GM21528 (cell line): ENCODE results near the gene REXO1.
"Not testable (repeated sequence)": the region's sequence is repeated elsewhere in the genome, so short reads cannot be mapped to it uniquely, and the experiment has no call there.

ENCODE experiments used
- ATAC-seq: cut with Tn5 transposase; IDR thresholded peaks from one replicate; pipeline ENCODE4 v1.9.1; 2021; ENCODE audit warnings: mild to moderate bottlenecking, moderate library complexity; ENCODE audit not compliant: unreplicated experiment, low FRiP score

REXO1 gene

DNA sequence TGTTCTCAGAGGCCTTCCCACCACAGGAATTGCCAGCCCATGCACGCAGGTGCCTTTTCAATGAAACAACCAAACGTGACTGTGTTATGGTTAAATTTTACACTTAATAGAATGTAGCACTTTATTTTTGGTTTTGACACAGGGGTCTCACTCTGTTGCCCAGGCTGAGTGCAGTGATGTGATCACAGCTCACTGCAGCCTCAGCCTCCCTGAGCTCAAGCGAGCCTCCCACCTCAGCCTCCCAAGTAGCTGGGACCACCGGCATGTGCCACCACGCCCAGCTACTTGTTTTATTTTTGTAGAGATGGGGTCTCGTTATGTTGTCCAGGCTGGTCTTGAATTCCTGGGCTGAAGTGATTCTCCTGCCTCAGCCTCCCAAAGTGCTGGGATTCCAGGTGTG is 43.4 kb downstream of the REXO1 start:
- no peak for ATAC-seq

DNA sequence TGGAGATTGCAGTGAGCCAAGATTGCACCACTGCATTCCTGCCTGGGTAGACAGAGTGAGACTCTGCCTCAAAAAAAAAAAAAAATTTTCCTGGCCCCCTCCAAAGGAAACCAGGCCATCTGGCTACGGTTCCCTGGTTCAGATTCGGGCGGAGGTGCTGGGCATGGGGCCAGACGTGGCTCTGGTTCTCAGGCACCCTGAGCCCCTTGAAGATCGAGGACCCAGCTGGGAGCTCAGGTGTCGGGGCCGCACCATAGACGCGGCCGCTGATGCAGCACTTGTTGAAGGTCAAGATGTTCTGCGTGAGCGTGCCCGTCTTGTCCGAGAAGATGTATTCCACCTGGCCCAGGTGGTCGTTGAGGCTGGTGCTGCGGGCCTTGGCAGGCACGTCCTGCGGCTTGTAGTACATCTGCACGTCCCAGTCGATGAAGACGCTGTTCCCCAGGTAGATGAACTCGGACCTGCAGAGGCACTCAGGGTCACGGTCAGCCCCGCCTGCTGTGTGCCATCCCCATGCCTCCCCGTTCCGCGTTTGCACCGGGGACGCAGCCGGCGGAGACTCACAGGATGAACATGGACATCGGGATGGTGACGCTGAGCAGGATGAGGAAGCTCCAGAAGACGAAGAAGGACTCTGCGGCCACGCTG is 48.5 kb downstream of the REXO1 start:
- no peak for ATAC-seq

DNA sequence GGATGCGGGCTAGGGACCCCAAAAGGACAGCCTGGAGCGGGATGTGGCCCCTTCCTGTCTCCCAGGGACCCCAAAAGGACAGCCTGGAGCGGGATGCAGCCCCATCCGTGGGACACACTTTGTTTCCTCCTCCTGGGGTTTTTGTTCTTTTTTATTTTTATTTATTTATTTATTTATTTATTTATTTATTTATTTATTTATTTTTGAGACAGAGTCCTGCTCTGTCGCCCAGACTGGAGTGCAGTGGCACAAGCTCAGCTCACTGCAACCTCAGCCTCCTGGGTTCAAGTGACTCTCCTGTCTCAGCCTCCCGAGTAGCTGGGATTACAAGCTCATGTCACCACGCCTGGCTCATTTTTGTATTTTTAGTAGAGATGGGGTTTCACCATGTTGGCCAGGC is 51.0 kb downstream of the REXO1 start:
- ATAC-seq: not testable (repeated sequence)

DNA sequence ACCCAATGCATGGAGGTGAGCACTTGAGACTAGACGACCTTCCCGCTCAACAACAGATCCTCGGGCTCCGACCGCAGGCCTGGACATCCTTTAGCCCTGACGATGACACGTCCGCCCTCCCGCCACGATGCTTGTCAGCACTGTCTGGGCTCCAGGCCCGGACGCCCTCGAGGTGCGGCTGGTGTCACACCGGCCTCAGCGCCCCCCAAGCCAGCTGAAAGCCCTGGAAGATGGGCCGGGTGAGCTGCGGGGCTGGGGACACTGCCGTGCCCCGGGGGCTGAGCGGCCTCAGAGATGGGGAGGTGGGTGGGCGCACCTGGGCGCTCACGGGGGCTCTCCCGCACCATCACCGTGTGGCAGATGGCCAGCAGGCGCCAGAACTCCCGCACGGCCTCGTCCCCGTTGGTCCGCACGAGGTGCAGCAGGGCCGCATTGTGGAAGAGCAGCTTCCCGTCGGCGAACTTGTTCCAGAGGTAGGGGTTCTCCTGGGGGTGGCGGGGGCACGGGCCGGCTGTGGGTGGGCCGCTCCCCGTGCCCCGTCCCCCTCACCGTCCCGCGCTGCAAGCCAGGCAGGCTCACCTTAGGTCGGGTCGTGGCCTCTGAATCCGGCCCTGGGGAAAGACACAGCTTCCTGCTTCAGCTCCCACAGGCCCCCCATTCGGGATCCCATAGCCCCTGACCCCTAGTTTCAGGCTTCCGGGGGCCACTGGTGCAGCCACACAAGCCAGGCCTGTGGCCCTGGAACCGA is 51.7 kb downstream of the REXO1 start:
- ATAC-seq: no peak

DNA sequence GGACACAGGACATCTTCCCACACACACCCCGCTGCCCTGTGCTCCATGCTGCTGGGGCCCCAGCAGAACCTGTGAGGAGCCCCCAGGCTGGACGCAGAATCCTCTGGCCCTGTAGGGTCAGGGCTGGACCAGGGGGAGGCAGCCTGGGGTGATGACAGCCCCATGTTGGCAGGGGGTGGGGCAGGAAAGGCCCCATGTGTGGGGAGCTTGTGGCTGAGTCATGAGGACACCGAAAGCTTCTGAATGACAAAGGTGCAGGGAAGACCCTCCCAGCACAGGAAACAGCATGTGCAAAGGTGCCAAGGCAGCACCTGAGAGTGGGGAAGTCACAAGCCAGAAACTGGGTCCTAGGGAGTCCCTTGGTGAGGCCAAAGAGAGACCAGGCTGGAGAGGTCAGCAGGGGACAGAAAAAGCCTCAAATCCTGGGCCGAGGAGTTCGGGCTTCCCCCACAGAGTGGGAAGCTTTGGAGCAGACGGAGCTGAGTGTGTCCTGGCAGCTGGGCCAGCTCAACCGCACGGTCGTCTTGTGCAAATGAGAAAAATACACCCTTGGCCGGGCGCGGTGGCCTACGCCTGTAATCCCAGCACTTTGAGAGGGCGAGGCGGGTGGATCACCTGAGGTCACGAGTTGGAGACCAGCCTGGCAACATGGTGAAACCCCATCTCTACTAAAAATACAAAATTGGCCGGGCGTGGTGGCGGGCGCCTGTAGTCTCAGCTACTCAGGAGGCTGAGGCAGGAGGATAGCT is 53.7 kb downstream of the REXO1 start:
- no peak for ATAC-seq

DNA sequence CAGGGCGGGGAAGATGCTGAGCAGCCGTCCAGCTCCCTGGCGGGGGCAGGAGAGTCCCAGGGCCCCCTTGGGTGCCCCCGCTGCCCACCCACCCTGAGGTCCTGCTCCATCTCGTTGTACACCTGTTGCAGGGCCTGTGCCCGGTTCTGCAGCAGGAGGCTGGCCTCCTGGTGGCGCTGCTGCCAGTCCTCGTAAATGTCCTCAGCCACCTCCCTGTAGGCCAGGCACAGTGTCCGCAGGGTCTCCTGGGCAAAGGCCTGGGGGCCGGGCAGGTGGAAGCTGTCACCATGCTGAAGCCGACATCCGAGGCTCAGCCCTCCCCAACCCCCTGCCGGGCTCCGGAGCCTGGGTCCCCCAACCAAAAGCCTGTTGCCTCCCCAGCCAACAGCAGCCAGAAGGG is 56.4 kb downstream of the REXO1 start:
- ATAC-seq: no peak

DNA sequence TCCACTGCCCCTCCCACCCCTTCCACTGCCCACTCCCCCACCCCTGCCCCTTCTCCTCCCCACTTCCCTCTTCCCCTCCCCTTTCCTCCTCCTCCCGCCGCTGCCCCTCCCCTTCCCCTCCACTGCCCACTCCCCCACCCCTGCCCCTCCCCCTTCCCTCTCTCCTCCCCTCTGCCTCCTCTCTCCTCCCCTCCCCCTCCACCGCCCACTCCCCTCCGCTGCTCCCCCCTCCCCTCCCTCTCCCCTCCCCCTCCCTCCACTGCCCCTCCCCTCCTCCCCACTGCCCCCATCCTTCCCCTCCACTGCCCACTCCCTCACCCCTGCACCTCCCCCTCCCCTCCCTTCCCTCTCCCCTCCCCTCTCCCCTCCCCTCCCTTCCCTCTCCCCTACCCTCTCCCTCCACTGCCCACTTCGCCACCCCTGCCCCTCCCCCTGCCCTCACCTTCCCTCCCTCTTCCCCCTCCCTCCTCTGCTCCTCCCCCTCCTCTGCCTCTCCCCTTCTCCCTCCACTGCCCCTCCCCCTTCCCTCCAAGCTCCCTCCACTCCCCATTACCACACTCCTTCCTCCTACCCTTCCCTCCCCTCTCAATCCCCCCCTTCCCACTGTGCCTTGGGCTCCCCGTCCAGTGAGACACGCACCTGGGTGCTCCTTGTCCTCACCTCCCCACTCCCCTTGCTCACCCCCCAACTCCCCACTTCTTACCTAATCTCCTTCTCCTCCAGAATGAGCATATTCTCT is 58.1 kb downstream of the REXO1 start:
- no peak for ATAC-seq

DNA sequence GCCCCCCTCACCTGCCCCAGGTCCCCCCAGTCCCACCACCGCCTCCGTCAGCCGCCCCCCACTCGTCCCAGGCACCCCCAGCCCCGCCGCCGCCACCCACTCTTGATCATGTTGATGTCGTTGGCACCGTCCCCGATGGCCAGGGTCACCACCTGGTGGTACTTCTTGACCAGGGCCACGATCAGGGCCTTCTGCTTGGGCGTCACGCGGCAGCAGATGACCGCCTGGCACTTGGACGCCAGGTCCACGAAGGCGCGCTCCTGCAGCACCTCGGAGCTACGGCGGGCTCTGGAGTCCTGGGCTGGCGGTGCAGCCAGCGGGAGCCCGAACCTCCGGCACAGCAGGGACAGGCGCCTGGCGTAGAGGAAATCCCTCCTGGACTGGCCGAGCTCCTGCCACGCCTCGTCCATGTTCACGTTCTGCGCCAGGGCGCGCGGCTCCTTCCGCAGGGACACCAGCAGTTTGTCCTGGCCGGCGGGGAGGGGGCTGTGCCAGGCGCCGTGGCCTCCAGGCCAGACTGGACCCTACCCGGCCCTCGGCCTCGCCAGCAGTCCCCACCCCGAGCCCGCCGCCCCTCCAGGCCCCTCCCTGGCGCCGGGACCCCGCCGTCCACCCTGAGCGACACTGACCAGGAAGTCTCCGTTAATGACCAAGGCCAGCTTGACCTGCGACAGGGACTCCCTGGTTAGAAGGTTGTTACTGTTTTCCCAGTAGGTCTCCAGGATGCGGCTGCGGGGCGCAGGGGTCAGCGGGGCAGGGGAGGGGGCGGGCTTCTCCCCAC is 58.8 kb downstream of the REXO1 start:
- no peak for ATAC-seq

DNA sequence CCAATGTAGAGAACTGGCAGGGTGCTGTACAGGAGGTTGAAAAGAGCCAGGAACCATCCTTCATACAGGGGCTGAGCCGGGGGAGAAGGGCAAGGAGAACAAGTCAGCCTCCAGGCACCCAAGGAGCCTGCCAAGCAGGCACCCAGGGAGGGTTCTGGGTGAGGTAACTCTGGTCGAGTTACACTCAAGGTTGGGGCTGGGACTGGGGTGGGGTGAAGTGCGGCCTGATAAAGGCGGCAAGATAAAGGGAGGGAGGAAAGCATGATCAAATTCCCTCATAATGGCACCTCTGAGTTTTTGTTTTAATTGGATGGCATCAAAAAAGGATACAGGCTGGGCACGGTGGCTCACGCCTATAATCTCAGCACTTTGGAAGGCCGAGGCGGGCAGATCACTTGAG is 61.2 kb downstream of the REXO1 start:
- ATAC-seq: no peak

DNA sequence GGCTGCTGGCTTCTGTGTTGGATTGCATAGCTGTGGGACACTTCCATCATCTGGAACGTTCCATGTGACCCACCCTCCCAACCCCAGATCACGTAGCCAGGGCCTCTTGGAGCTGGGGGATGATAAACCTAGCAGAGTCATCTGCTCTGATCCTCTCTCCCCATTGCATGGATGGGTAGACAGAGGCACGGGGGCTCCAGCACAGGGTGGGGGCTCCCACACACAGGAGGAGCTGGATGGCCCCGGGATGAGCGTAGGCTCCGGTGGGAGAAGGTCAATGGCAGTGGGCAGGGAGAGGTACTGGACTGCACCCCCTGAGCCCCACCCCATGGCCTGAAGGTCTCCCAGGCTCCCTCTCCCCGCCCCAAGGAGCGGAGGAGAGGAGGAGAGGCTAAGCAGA is 61.6 kb downstream of the REXO1 start:
- no peak for ATAC-seq

DNA sequence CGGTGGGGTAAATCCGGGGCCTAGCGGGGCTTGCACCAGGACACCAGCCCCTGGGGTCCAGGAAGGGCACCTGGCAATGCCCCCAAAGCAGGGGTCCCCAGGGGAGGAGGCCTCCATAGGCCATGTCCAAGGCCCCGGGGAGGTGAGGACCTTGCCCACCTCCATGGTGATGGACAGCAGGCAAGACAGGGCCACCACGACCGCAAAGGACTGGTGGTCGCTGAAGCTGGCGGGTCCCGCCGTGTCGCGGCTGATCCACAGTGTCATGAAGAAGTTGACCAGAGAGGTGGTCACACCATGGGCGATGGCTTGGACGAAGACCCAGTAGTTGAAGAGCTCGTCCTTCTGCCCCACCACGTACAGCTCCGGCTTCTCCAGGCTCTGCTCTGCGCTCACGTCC is 63.0 kb downstream of the REXO1 start:
- ATAC-seq: no peak

DNA sequence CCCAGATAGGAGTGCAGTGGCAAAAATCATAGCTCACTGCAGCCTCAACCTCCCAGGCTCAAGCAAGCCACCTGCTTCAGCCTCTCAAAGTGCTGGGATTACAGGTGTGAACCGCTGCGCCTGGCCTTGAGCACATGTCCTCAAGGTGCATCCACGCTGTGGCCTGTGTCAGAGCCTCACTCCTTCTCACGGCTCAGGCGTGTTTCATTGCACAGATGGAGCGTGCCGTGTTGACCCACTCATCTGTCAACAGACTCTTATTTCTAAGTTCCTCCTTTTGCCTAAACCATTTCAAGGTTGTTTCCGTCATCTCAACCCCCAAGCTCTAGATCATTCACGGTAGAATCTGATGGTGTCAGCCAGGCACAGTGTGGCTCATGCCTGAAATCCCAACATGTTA is 64.4 kb downstream of the REXO1 start:
- no peak for ATAC-seq

DNA sequence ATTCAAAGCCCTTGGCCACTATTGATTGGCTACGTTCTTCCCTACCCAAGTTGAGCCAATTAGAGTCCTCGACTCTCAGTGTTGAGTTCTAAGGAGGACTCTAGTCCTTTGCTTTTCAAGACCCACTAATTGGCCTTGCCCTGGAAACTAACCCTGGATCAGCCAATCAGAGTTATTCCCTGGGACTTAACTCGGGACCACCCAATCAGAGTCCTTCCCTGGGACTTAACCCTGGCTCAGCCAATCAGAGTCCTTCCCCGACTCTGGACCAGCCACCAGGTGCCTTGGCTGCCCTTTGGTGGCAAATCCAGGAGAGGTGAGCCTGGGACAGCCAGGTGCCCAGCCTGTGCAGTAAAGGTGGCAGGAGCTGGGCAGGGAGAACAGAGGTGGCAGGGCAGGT is 64.9 kb downstream of the REXO1 start:
- no peak for ATAC-seq

DNA sequence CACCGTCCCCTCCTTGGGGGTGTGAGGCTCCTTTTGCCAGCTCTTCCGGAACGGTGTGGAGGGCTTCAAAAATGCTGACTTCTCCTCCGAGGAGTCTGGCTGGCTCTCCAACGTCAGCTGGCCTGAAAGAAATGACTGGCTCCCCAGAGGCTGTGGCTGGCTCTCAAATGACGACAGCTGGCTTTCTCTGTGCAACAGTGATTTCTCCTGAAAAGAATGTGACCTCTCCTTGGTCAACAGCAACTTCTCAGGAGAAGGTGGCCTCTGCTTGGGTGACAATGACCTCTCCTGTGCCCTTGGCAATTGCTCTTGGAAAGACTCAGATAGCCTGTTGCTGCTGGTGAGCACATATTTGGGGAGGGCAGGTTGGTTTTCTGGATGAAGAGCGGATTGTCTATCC is 65.8 kb downstream of the REXO1 start:
- no peak for ATAC-seq

DNA sequence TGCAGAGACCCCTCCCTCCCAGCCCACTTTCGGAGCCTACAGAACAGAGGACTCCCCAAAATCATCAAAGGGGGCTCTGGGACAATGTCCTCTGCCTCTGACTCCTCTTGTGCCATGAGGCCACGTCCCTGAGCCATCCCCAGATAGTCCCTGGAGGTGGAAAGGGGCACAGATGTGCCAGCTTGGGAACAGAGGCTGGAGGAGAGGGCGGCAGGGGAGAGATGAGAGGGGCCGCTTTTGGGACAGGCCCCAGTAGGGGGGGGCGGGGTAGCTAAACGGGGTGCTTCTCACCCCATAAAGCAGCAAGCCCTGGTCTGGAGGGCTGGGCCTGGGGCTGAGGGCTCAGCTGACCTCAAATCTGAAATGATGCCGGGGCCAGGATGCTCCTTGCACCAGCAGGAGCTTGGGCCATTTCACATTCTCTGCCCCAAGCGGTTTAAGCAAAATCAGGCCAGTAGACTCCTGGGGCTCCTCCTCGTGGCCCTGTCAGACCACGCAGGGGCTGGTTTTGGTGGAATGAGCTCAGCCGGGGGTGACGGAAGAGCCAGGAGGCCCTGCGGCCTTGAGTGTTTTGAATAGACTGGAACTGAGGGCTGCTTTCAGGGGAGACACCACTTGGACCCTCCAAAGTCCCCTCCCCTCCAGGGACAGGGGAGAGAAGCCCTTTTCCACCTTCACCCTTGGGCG is 67.9 kb downstream of the REXO1 start:
- no peak for ATAC-seq

DNA sequence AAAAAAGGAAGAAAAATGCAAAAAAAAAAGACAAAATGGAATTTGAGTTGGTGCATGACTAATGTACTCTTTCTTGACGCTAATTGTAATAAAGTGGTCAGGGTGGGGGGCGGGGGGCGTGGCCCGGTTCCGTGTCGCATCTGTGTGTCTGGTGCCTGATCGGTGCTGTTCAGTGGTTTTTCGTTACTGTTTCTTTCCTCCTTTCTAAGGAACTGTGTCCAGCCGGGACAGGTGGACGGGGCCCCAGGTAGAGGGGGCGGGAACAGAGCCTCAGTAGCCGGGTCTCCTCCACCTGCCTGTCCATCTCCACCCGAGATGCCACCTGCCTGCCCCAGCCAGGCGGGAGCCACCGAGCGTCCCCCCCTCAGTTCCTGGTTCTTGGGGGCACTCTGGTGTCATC is 68.7 kb downstream of the REXO1 start:
- no peak for ATAC-seq

DNA sequence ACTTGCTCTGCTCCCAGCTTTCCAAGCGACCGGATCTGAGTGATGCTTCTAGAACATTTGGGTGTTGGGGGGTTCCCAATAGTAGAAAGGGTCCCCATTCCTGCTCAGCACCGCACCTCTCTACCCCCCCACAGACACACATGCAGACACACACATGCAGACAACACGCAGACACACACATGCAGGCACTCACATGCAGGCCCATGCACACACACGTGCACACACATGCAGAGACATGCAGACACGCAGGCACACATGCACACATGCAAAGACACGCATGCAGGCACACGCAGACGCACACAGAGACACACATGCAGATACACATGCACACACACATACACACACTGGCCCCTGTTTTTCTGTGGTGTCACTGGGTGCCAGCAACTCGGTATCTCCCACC is 71.1 kb downstream of the REXO1 start:
- ATAC-seq: no peak

DNA sequence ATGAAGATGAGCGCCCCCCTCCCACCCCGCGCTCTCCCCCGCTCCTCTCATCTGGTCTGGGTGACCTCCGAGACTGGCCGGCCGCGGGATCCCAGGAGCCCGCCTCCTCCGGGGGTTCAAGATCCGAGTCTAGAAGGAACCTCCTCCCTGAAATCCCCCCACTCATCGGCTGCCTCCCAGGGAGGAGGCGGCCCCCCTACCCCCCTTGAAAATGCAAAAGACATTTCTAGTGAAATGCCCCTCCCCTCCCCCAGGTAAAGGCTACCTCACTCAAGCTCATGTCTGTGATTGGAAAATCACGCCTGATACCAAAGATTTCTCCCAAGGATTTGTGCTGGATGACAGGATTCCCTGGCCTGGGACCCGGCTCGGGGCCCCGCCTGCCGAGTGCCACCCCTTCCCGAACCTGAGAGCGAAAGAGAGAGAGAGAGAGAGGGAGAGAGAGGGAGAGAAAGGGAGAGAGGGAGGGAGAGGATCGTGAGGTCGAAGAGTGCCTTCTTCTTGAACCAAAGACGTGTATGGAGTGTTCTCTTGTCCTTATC is 71.6 kb downstream of the REXO1 start:
- no peak for ATAC-seq

DNA sequence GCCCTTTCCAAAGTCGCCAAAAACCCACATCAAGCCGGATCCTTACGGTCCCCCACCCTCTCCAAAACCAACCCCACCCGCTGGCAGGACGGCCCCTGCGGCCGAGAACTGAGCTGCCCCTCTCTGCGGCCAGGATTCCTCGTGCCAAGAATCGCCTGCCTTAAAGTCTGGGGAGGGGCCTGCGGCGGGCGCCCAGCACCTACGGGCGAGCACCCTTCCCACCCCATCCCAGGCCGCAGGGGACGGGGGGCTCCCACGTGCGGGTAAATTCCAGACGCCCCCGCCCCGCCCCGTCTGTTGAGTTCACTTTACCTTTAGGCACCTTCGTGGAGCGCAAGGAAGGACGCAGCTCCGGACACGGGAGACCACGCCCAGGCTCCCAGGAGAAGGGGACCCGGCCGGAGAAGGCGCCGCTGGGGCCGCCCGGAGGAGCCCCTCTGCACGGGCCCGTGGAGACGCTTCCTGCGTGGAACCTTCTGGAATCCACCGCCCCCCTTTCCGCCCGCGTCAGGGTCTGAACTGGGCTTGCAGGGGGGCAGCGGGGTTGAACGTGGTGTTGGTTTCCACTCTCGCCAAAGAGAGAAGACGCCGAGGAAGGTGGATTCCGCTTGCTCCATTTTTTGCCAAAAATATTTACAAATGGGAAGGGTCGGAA is 72.2 kb downstream of the REXO1 start:
- no peak for ATAC-seq
